ENCODE measurements around the gene SND1. TPM values are rescaled to one million over a fixed set of nuclear protein-coding genes. Genes with fewer than 3 reads are reported as not detected.

SND1 gene
- polyA plus RNA-seq, 3 donors = 46.5 to 97.3 (median 79.8) TPM

DNA sequence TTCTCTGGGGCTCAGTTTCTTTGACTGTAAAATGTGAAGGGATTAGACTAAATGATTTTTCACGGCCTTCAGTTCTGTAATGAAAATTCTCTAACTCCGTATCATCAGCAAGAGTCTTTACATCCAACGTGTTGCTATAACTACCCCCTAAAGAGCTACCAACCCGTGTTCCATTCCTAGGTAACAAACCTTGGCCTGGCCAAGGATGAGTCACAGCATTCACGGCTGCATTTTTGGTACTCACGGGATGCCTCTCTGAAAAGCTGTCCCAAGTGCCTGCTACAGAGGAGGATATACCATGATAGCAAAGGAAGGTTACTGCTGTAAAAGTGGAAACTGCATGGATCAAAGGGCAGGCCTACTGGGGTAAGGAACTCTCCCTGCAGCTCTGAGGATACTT, 373.4 kb downstream of the SND1 start:
- Histone ChIP-seq H4K20me1 (ENCODE audit: insufficient read depth, low read length) (peaks cover 84% of the 10 kb centered on the region), H2AFZ (ENCODE audit: insufficient read depth, low read depth, low read length, poor library complexity, severe bottlenecking) (no peak overlapping the region), H3K79me2 (ENCODE audit: insufficient read depth, low read length) (peaks cover 38% of the 10 kb centered on the region), H3K27me3 (ENCODE audit: control insufficient read depth in 2 of 2, insufficient read depth in 2 of 2, low read length in 2 of 2) (peaks cover 0 to 2% of the 10 kb centered on the region in 2 donors), H3K9me3 (replicated peaks in 1 of 2; ENCODE audit: control insufficient read depth in 1 of 2, insufficient read depth in 1 of 2, low read length in 2 of 2) (no peaks in the 10 kb centered on the region), H3K4me1 (ENCODE audit: control insufficient read depth in 1 of 2, insufficient read depth in 2 of 2, low read length in 2 of 2) (peaks cover 78 to 83% of the 10 kb centered on the region in 2 donors), H3K9ac (ENCODE audit: insufficient read depth, low read length, poor library complexity, severe bottlenecking) (no peak overlapping the region), H3K4me2 (replicated peaks; ENCODE audit: extremely low read depth, low read length, poor library complexity, severe bottlenecking) (peak overlapping the region; percentile 45), H3K4me3 (replicated peaks in 1 of 3; ENCODE audit: low read depth in 2 of 3, low read length in 3 of 3) (peak overlapping the region in 1 of 3 experiments; percentile 49), H3K36me3 (replicated peaks in 1 of 2; ENCODE audit: control insufficient read depth in 1 of 2, insufficient read depth in 2 of 2, low read length in 2 of 2) (peaks cover 15 to 35% of the 10 kb centered on the region in 2 donors), H3K27ac (ENCODE audit: low read depth in 1 of 2, low read length in 2 of 2) (peak overlapping the region in 1 of 2 donors; percentile 32)
- Mint-ChIP-seq H3K4me1 (peaks cover 83% of the 10 kb centered on the region), H3K9me3 (peaks cover 0 to 4% (median 0%) of the 10 kb centered on the region in 7 donors), H3K27ac (peak overlapping the region in 4 of 7 donors; percentile 12 to 80 (median 34)), H3K4me3 (no peak overlapping the region), H3K27me3 (ENCODE audit: low read depth in 3 of 3) (peaks cover 5 to 14% (median 12%) of the 10 kb centered on the region in 3 donors), H3K36me3 (peaks cover 36% of the 10 kb centered on the region in 2 donors)
- intact Hi-C loops (cut with micrococcal nuclease) = no loop called here
- 82% methylated on average over 4 of the region's 6 CpGs for WGBS (ENCODE audit: insufficient coverage)
- no peak for DNase-seq
- TF ChIP-seq, protein P1, sequence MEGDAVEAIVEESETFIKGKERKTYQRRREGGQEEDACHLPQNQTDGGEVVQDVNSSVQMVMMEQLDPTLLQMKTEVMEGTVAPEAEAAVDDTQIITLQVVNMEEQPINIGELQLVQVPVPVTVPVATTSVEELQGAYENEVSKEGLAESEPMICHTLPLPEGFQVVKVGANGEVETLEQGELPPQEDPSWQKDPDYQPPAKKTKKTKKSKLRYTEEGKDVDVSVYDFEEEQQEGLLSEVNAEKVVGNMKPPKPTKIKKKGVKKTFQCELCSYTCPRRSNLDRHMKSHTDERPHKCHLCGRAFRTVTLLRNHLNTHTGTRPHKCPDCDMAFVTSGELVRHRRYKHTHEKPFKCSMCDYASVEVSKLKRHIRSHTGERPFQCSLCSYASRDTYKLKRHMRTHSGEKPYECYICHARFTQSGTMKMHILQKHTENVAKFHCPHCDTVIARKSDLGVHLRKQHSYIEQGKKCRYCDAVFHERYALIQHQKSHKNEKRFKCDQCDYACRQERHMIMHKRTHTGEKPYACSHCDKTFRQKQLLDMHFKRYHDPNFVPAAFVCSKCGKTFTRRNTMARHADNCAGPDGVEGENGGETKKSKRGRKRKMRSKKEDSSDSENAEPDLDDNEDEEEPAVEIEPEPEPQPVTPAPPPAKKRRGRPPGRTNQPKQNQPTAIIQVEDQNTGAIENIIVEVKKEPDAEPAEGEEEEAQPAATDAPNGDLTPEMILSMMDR (IDR thresholded peaks at IDR 0.05) = no peak

DNA sequence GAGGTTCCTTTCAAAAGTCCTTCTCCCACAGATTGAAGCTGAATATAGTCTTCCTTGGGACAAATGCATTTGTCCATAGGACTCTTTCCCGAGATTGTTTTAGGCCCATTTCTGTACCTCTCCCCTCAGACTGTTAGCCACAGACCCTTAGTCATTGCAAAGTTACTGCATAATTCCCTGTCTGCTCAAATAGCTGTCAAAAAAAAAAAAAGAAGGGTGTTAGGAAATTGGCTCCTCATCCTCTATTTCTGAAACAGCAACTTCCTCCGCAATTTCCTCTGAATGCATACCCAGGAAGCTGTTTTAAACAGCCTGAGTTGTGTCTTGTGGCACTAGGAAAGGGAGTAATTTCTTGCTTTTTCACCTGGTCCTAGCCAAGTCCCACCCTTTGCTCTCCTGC, 373.8 kb downstream of the SND1 start:
- H3K27ac ChIP-seq (ENCODE audit: low read depth in 1 of 2, low read length in 2 of 2) = peak overlapping the region in 1 of 2 donors; percentile 32
- H4K20me1 ChIP-seq (ENCODE audit: insufficient read depth, low read length) = peaks cover 86% of the 10 kb centered on the region
- H3K4me1 ChIP-seq (ENCODE audit: control insufficient read depth in 1 of 2, insufficient read depth in 2 of 2, low read length in 2 of 2) = peaks cover 83 to 87% of the 10 kb centered on the region in 2 donors
- Mint-ChIP-seq H3K4me3 (peak overlapping the region in 1 of 2 donors; percentile 59), H3K9me3 (peaks cover 0 to 5% (median 0%) of the 10 kb centered on the region in 7 donors), H3K36me3 (peaks cover 32 to 33% of the 10 kb centered on the region in 2 donors), H3K27ac (peak overlapping the region in 5 of 7 donors; percentile 12 to 81 (median 54)), H3K27me3 (ENCODE audit: low read depth in 3 of 3) (peaks cover 5 to 18% (median 16%) of the 10 kb centered on the region in 3 donors), H3K4me1 (peaks cover 87% of the 10 kb centered on the region)
- TF ChIP-seq, protein P1 (IDR thresholded peaks at IDR 0.05) = no peak
- H3K4me2 ChIP-seq (replicated peaks; ENCODE audit: extremely low read depth, low read length, poor library complexity, severe bottlenecking) = peak overlapping the region; percentile 45
- H3K27me3 ChIP-seq (ENCODE audit: control insufficient read depth in 2 of 2, insufficient read depth in 2 of 2, low read length in 2 of 2) = peaks cover 0 to 2% of the 10 kb centered on the region in 2 donors
- no CpG with 5 or more reads among the region's 2 CpGs for WGBS (ENCODE audit: insufficient coverage)
- DNase-seq = peak in 2 of 3 donors; percentile 22 to 49
- peak overlapping the region in 1 of 3 experiments; percentile 49 for H3K4me3 ChIP-seq (replicated peaks in 1 of 3; ENCODE audit: low read depth in 2 of 3, low read length in 3 of 3)
- H3K36me3 ChIP-seq (replicated peaks in 1 of 2; ENCODE audit: control insufficient read depth in 1 of 2, insufficient read depth in 2 of 2, low read length in 2 of 2) = peaks cover 11 to 31% of the 10 kb centered on the region in 2 donors
- intact Hi-C loops (cut with micrococcal nuclease) = no loop called here
- no peaks in the 10 kb centered on the region for H3K9me3 ChIP-seq (replicated peaks in 1 of 2; ENCODE audit: control insufficient read depth in 1 of 2, insufficient read depth in 1 of 2, low read length in 2 of 2)
- no peak overlapping the region for H2AFZ ChIP-seq (ENCODE audit: insufficient read depth, low read depth, low read length, poor library complexity, severe bottlenecking)
- peak overlapping the region; percentile 5 for H3K9ac ChIP-seq (ENCODE audit: insufficient read depth, low read length, poor library complexity, severe bottlenecking)
- peaks cover 41% of the 10 kb centered on the region for H3K79me2 ChIP-seq (ENCODE audit: insufficient read depth, low read length)

Measured in CD14-positive monocyte (primary cell).